ENCODE data around the gene SIRPG. TPM values are rescaled to one million over a fixed set of nuclear protein-coding genes. Genes with fewer than 3 reads are reported as not detected.
"Not testable (repeated sequence)": the region's sequence is repeated elsewhere in the genome, so short reads cannot be mapped to it uniquely, and the experiment has no call there.

The SIRPG gene
- polyA plus RNA-seq, 1 donor from 2014 or later: 3.2 TPM

DNA sequence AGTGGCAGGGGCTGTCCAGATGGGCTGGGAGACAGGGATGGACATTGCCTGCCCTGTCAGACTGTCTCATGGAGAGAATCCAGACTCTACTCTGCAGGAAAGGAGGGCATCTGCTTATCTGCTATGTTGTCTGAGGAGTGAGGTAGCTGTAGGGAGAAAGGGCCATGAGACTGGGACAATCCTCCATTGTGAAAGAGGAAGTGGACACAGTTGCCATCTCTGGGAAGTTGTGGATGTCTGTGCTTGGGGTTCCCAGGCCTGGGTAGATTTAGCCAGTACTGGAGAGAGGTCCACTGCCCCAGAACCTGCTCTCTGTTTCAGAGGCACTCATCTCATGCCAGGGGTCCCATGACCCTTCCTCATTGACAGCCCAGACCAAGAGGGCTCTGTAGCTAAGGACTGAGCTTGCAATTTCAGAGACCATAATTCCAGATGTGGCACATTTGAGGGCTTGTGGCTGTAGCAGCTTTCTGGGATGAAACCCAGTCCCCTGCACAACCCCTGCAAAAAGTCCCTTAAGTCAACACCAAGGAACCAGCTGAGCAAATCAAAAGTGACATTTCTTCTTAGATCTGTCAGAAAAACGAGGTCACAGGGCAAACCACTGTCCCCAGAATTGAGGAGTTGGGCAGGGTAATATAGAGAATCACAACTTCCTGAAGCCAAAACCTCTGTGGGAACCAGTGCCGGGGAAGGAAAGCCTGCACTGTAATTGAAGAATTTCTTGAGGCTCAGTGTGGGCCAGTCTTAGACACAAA lies 4.1 kb upstream of the SIRPG start:
- Mint-ChIP-seq H3K4me3 (peak overlapping the region in 2 of 4 donors; percentile 56 to 79), H3K27ac (no peak overlapping the region), H3K36me3 (no peaks in the 10 kb centered on the region), H3K9me3 (no peaks in the 10 kb centered on the region), H3K27me3 (peaks cover 1% of the 10 kb centered on the region), H3K4me1 (peaks cover 32 to 61% (median 43%) of the 10 kb centered on the region in 3 donors)

DNA sequence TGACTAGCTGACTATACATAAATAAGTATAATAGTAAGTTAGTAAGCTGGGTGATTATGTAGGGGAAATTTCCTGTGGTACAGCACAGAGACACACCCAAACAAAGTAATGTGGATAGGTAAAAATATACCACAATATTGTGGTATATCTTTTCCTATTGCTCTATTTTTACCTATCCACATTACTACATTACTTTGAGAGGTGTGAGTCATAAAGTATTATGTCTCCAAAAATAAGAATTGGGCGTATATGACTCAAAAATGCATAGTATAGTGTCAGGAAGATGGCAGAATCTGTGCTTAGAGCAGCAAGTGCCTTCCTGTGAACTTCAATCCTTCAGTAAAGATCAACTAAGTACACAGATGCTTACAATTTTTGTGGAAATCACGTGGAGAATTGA lies 2.7 kb upstream of the SIRPG start:
- Mint-ChIP-seq H3K27me3 (peaks cover 1% of the 10 kb centered on the region), H3K36me3 (no peaks in the 10 kb centered on the region), H3K27ac (no peak overlapping the region), H3K4me1 (peaks cover 35 to 61% (median 43%) of the 10 kb centered on the region in 3 donors), H3K4me3 (no peak overlapping the region), H3K9me3 (no peaks in the 10 kb centered on the region)

- Mint-ChIP-seq H3K4me1 (peaks cover 20 to 42% (median 22%) of the 10 kb centered on the region in 3 donors), H3K27me3 (peaks cover 1% of the 10 kb centered on the region), H3K36me3 (no peaks in the 10 kb centered on the region), H3K4me3 (peak overlapping the region in 2 of 4 donors; percentile 30 to 42), H3K9me3 (peaks cover 1 to 9% (median 2%) of the 10 kb centered on the region in 3 donors), H3K27ac (no peak overlapping the region)
These were observed 735 bp downstream of the SIRPG start for GRCh38 chr20:1656844-1657243.

DNA sequence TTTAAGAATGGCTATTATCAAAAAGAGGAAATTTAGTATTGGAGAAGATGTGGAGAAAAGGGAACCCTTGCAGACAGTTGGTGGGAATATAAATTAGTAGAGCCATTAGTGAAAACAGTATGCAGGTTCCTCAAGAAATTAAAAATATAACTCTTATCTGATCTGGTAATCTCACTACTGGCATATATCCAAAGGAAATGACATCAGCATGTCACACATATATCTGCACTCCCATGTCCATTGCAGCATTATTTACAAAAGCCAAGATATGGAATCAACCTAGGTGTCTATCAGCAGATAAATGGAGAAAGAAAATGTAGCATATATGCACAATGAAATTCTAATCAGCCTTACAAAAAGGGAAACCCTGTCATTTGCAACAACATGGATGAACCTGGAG lies 2.6 kb downstream of the SIRPG start:
- H3K27me3 Mint-ChIP-seq: peaks cover 4% of the 10 kb centered on the region
- peaks cover 24 to 41% (median 24%) of the 10 kb centered on the region in 3 donors for H3K4me1 Mint-ChIP-seq
- peak overlapping the region in 2 of 4 donors; percentile 10 to 49 for H3K4me3 Mint-ChIP-seq
- peaks cover 2% of the 10 kb centered on the region for H3K36me3 Mint-ChIP-seq
- H3K27ac Mint-ChIP-seq: no peak overlapping the region
- H3K9me3 Mint-ChIP-seq: peaks cover 1 to 9% (median 2%) of the 10 kb centered on the region in 3 donors

DNA sequence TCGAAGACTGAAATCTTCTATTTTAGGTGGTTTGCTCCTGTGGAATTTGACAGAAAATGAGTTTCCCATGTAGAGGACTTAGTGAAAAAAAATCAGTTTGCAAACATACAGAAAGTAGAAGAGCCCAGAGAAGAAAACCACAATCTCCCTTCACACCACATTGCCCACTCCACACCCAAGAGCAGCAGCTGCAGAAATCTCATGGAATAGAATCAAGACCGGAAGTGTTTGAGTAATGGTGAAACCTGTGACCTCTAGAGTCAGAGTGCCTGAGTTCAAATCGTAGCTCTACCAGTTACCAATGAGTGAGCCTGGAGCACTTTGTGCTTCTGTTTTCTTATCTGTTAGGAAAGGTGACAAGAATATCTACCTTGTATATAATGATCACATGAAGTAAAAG lies 4.6 kb downstream of the SIRPG start:
- Mint-ChIP-seq H3K4me1 (peaks cover 19 to 25% (median 20%) of the 10 kb centered on the region in 3 donors), H3K27me3 (peaks cover 3% of the 10 kb centered on the region), H3K4me3 (peak overlapping the region in 1 of 4 donors; percentile 4), H3K27ac (no peak overlapping the region), H3K9me3 (peaks cover 1 to 9% (median 2%) of the 10 kb centered on the region in 3 donors), H3K36me3 (peaks cover 2% of the 10 kb centered on the region)

DNA sequence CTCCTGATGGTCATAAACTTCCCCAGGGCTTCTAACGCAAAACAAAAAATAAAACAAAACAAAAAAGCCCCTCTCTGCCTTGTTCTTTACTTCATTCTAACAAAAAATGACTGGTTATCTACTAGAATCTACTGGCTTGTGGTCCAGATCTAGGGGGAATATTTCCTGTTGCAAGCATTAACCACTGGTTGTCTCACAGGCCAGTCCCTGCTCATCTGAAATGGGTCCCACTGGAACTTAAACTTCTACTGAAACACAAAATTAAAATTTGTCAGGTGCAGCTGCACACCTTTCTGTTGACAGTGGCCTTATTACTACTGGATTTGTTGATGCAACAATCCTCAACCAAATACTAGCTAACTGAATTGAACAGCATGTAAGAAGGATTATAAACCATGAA lies 5.5 kb downstream of the SIRPG start:
- H3K27ac Mint-ChIP-seq: no peak overlapping the region
- peaks cover 17 to 25% (median 19%) of the 10 kb centered on the region in 3 donors for H3K4me1 Mint-ChIP-seq
- H3K27me3 Mint-ChIP-seq: peaks cover 3% of the 10 kb centered on the region
- peak overlapping the region in 2 of 4 donors; percentile 9 to 78 for H3K4me3 Mint-ChIP-seq
- peaks cover 1 to 9% (median 2%) of the 10 kb centered on the region in 3 donors for H3K9me3 Mint-ChIP-seq
- H3K36me3 Mint-ChIP-seq: peaks cover 2% of the 10 kb centered on the region

GRCh38 chr20:1651268-1652058 lies 6.1 kb downstream of the SIRPG start:
- H3K4me3 Mint-ChIP-seq: peak overlapping the region in 1 of 4 donors; percentile 63

GRCh38 chr20:1648101-1648500 lies 9.5 kb downstream of the SIRPG start:
- Mint-ChIP-seq H3K4me3 (no peak overlapping the region), H3K27ac (no peak overlapping the region), H3K4me1 (peaks cover 8 to 19% (median 15%) of the 10 kb centered on the region in 3 donors), H3K36me3 (peaks cover 2% of the 10 kb centered on the region), H3K27me3 (peaks cover 3% of the 10 kb centered on the region), H3K9me3 (peaks cover 0 to 4% (median 1%) of the 10 kb centered on the region in 3 donors)

More at GRCh38 chr20:1651268-1652058, 6.1 kb downstream of the SIRPG start:
- H3K27ac Mint-ChIP-seq: no peak overlapping the region
- H3K9me3 Mint-ChIP-seq: peaks cover 1 to 9% (median 2%) of the 10 kb centered on the region in 3 donors
- peaks cover 17 to 25% (median 19%) of the 10 kb centered on the region in 3 donors for H3K4me1 Mint-ChIP-seq
- peaks cover 2% of the 10 kb centered on the region for H3K36me3 Mint-ChIP-seq
- peaks cover 3% of the 10 kb centered on the region for H3K27me3 Mint-ChIP-seq

- H3K36me3 Mint-ChIP-seq: peaks cover 2% of the 10 kb centered on the region
- no peaks in the 10 kb centered on the region for H3K9me3 Mint-ChIP-seq
- H3K27me3 Mint-ChIP-seq: peaks cover 3% of the 10 kb centered on the region
- peaks cover 8 to 16% (median 12%) of the 10 kb centered on the region in 3 donors for H3K4me1 Mint-ChIP-seq
- no peak overlapping the region for H3K27ac Mint-ChIP-seq
- H3K4me3 Mint-ChIP-seq: no peak overlapping the region
These were observed 10.6 kb downstream of the SIRPG start for GRCh38 chr20:1646975-1647431.

DNA sequence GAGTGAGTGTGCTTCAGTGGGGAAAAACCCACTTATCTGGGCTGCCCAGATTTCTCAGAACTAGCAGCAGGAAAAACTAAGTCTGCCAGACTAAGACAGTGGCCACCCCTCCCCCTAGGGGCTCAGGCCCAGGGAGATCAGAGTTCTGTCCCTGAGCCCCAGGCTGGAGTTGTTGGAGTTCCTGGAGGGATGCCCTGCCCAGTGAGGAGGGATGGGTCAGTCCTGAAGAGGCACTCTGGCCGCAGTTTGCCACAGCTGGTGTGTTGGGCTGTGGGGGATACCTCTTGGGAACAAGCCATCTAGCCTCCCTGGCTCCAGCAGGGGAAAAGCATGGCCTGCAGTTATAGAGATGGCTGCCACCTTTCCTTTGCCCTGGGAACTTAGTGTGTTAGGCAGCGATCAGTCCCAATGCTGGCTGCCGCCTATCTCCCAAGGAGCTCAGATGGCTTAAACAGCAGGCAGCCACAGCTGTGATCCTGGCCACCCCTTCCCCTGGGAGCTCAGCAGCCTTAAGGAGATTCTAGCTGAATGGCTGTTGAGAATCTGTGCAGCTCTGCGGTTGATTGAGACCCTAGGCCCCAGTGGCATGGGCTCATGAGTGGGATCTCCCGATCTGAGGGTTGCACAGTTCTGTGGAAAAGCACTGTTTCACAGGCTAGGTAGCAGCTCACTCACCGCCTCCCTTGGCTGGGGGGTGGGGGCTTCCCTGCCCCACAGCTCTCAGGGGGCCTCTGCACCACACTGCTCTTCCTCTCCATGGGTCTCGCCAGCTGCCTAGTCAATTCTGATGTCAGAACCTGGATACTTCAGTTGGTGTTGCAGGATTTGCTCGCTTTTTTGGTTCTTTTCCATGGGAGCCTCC lies 13.2 kb downstream of the SIRPG start:
- no peak overlapping the region for H3K27ac Mint-ChIP-seq
- H3K9me3 Mint-ChIP-seq: peaks cover 0 to 2% (median 0%) of the 10 kb centered on the region in 3 donors
- H3K4me1 Mint-ChIP-seq: peaks cover under 1 to 6% (median 6%) of the 10 kb centered on the region in 3 donors
- no peak overlapping the region for H3K4me3 Mint-ChIP-seq
- no peaks in the 10 kb centered on the region for H3K27me3 Mint-ChIP-seq
- peaks cover 2% of the 10 kb centered on the region for H3K36me3 Mint-ChIP-seq

DNA sequence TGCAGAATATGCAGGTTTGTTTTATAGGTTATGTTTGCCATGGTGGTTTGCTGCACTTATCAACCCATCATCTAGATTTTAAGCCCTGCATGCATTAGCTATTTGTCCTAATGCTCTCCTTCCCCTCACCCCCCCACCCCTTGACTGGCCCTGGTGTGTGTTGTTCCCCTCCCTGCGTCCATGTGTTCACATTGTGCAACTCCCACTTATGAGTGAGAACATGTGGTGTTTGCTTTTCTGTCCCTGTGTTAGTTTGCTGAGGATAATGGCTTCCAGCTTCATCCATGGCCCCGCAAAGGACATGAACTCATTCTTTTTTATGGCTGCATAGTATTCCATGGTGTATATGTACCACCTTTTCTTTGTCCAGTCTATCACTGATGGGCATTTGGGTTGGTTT lies 18.9 kb downstream of the SIRPG start:
- H3K27ac Mint-ChIP-seq, H3K36me3 Mint-ChIP-seq, H3K9me3 Mint-ChIP-seq, H3K27me3 Mint-ChIP-seq, H3K4me3 Mint-ChIP-seq: not testable (repeated sequence)
- H3K4me1 Mint-ChIP-seq: peaks cover 2 to 13% (median 9%) of the 10 kb centered on the region in 3 donors

DNA sequence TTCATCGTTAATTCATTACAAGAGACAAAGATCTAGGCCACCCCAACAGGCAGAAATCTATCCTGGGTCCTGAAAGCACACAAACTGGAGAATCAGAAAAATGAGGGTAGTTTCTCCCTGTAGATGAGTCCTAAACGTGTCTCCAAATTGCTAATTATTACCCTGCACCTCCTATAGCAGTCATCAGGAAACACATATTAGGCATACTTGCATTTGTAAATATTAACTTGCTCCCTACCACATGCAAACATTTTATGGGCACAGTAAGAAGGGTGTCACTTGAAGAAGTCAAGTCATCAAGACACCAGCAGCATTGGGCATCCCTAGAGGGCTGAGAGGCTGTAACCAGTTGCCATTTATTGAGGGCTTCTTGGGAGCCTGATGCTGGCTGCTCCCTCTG lies 19.8 kb downstream of the SIRPG start:
- Mint-ChIP-seq H3K27ac (no peak overlapping the region), H3K36me3 (peaks cover 3% of the 10 kb centered on the region), H3K27me3 (no peaks in the 10 kb centered on the region), H3K9me3 (peaks cover 0 to 2% (median 0%) of the 10 kb centered on the region in 3 donors), H3K4me1 (peaks cover 2 to 15% (median 9%) of the 10 kb centered on the region in 3 donors), H3K4me3 (no peak overlapping the region)

DNA sequence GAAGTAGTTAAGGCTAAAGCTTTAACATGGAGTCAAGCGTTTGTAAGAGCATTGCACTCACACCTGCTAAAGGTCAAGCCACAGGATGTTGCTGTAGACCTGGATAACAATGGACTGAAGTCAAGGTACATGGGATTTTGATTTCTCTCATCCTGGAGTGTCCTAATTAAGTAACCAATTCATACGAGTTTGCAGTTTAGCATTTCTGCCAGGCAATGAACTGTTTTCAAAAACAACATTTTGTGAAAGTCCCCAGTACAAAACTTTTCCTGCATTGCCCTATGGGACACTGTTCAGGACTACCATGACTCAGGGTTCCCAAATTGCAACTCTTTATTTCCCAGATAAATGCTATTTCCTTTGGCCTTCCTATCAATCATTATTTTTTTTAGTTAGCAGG lies 20.4 kb downstream of the SIRPG start:
- H3K4me1 Mint-ChIP-seq: peaks cover 6 to 19% (median 9%) of the 10 kb centered on the region in 3 donors
- no peak overlapping the region for H3K27ac Mint-ChIP-seq
- no peak overlapping the region for H3K4me3 Mint-ChIP-seq
- peaks cover 0 to 2% (median 0%) of the 10 kb centered on the region in 3 donors for H3K9me3 Mint-ChIP-seq
- H3K27me3 Mint-ChIP-seq: no peaks in the 10 kb centered on the region
- peaks cover 4% of the 10 kb centered on the region for H3K36me3 Mint-ChIP-seq

DNA sequence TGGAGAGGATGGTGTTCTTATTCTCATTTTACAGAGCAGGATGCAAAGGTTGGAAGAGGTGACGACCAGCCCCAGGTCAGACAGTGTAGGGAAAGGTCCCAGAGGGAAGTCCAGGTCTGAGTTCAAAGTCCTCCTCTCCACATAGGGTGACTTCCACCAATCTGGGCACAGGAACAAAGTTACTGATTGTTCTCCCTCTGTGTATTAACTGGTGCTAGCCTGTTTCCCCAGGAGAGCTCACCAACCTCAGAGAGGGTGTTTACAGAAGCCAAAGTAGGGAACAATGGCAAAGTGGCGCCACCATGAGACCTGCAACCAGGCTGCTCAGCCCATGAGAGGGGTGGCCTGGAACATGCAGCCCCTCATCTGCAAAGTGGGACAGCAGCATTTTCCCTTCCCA lies 21.0 kb downstream of the SIRPG start:
- no peak overlapping the region for H3K27ac Mint-ChIP-seq
- peaks cover 2% of the 10 kb centered on the region for H3K27me3 Mint-ChIP-seq
- H3K36me3 Mint-ChIP-seq: peaks cover 4% of the 10 kb centered on the region
- peaks cover 0 to 2% (median 0%) of the 10 kb centered on the region in 3 donors for H3K9me3 Mint-ChIP-seq
- no peak overlapping the region for H3K4me3 Mint-ChIP-seq
- H3K4me1 Mint-ChIP-seq: peaks cover 9 to 25% (median 12%) of the 10 kb centered on the region in 3 donors
